Measurements from ENCODE around the gene RAP1GDS1. TPM values are rescaled to one million over a fixed set of nuclear protein-coding genes. Genes with fewer than 3 reads are reported as not detected.

The RAP1GDS1 gene
- polyA plus RNA-seq, 1 donor (not counting 4 experiments of a cell fraction or from before 2014, with no cell fraction given): 58.1 TPM

DNA sequence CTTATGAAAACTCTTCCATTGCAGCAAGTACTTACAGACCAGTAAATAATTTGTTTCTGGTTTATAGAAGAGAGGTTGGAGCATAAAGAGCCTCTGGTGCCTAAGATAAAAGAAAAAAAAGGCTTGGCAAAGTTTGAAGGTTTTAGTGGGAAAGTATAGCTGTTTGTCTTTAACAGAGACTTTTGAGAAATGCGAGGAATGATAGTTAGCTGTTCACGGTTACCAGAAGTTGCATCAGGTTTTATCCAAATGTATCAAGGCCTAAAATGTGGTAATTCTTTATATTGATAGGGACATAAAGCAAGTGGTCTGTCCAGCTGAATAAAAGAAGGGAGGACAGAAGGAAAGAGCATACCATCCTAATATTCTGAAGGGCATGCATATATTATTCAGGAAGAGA lies 29.3 kb downstream of the RAP1GDS1 start:
- H3K9me3 ChIP-seq (ENCODE audit: control insufficient read depth, low read depth, low read length): no peaks in the 10 kb centered on the region
- no peak overlapping the region for H3K9ac ChIP-seq (ENCODE audit: control insufficient read depth, extremely low read depth, insufficient read depth, low read length)
- DNase-seq (ENCODE audit: low read depth, low spot score) (no peak), FAIRE-seq (no peak)
- no peak for TF ChIP-seq CTCF (optimal IDR thresholded peaks at IDR 0.05 in 1 of 3, IDR thresholded peaks at IDR 0.05 in 1 of 3, conservative IDR thresholded peaks at IDR 0.05 in 1 of 3; ENCODE audit: extremely low read depth in 1 of 3, insufficient read depth in 2 of 3, low read length in 3 of 3)
- no peak for TF ChIP-seq EZH2 (IDR thresholded peaks at IDR 0.05; ENCODE audit: low read length)
- dilution Hi-C loops (cut with MboI; ENCODE audit: extremely low pct_ligation_motif_present, low sequenced_read_pairs): no loop called here
- H3K79me2 ChIP-seq (ENCODE audit: control insufficient read depth, insufficient read depth, low read length): peaks cover 56% of the 10 kb centered on the region
- H2AFZ ChIP-seq (ENCODE audit: control insufficient read depth, low read length): no peak overlapping the region
- H3K9me1 ChIP-seq (ENCODE audit: control insufficient read depth, extremely low read depth, insufficient read depth, low read length): no peaks in the 10 kb centered on the region
- no peaks in the 10 kb centered on the region for H3K4me1 ChIP-seq (ENCODE audit: control insufficient read depth, extremely low read depth, insufficient read depth, low read length)
- H3K27ac ChIP-seq (ENCODE audit: control insufficient read depth, insufficient read depth, low read length): no peak overlapping the region
- no peak overlapping the region for H3K4me3 ChIP-seq (ENCODE audit: control insufficient read depth in 2 of 3, extremely low read depth in 1 of 3, insufficient read depth in 2 of 3, low read depth in 1 of 3, low read length in 3 of 3)
- H3K36me3 ChIP-seq (ENCODE audit: control insufficient read depth in 2 of 2, extremely low read depth in 1 of 2, insufficient read depth in 2 of 2, low read length in 2 of 2): no peaks in the 10 kb centered on the region
- no peak overlapping the region for H3K4me2 ChIP-seq (ENCODE audit: control insufficient read depth, extremely low read depth, insufficient read depth, low read depth, low read length)
- H3K27me3 ChIP-seq (ENCODE audit: control insufficient read depth, extremely low read depth, insufficient read depth, low read length): no peaks in the 10 kb centered on the region
- no peaks in the 10 kb centered on the region for H4K20me1 ChIP-seq (ENCODE audit: control insufficient read depth, extremely low read depth, insufficient read depth, low read length)

DNA sequence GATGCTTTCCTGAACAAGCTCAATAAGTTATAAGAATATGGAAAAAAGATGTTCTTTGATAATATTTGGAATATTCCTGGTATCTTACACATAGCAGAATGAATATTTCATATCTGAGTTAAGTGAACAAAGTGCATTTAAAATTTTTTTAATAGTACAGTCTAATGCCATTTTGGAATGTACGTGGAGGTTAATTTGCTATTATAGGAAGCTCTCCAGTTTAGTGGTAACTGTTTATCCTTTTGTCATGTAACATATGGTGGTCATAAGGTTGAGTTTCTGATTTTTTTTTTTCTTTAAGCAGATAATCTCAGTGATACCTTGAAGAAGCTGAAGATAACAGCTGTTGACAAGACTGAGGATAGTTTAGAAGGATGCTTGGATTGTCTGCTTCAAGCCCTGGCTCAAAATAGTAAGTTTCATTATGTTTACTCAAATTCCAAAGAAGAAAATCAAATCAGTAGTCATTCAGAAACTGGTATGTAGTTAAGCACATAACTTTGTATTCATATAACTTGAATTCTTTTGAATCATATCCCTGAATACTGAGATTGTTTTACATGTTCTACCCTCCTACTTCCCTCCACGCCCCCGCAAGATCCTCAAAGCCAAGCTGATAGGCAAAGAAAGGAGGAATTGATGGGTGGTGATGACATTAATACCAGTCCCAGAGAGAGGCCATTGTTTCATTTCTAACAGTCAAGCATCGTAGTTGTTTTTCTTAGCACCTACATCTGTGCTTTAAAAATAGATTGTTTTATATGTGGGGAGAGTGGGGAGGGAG lies 32.1 kb downstream of the RAP1GDS1 start:
- no peak for TF ChIP-seq EZH2 (IDR thresholded peaks at IDR 0.05; ENCODE audit: low read length)
- H3K4me2 ChIP-seq (ENCODE audit: control insufficient read depth, extremely low read depth, insufficient read depth, low read depth, low read length): no peak overlapping the region
- H3K27ac ChIP-seq (ENCODE audit: control insufficient read depth, insufficient read depth, low read length): no peak overlapping the region
- H3K36me3 ChIP-seq (ENCODE audit: control insufficient read depth in 2 of 2, extremely low read depth in 1 of 2, insufficient read depth in 2 of 2, low read length in 2 of 2): peaks cover 0 to 3% of the 10 kb centered on the region in 2 experiments
- dilution Hi-C loops (cut with MboI; ENCODE audit: extremely low pct_ligation_motif_present, low sequenced_read_pairs): no loop called here
- no peak overlapping the region for H3K4me3 ChIP-seq (ENCODE audit: control insufficient read depth in 2 of 3, extremely low read depth in 1 of 3, insufficient read depth in 2 of 3, low read depth in 1 of 3, low read length in 3 of 3)
- no peaks in the 10 kb centered on the region for H4K20me1 ChIP-seq (ENCODE audit: control insufficient read depth, extremely low read depth, insufficient read depth, low read length)
- no peaks in the 10 kb centered on the region for H3K9me3 ChIP-seq (ENCODE audit: control insufficient read depth, low read depth, low read length)
- no peaks in the 10 kb centered on the region for H3K9me1 ChIP-seq (ENCODE audit: control insufficient read depth, extremely low read depth, insufficient read depth, low read length)
- DNase-seq (ENCODE audit: low read depth, low spot score): no peak
- no peak overlapping the region for H3K9ac ChIP-seq (ENCODE audit: control insufficient read depth, extremely low read depth, insufficient read depth, low read length)
- H3K27me3 ChIP-seq (ENCODE audit: control insufficient read depth, extremely low read depth, insufficient read depth, low read length): no peaks in the 10 kb centered on the region
- H3K79me2 ChIP-seq (ENCODE audit: control insufficient read depth, insufficient read depth, low read length): peaks cover 45% of the 10 kb centered on the region
- H2AFZ ChIP-seq (ENCODE audit: control insufficient read depth, low read length): no peak overlapping the region
- no peaks in the 10 kb centered on the region for H3K4me1 ChIP-seq (ENCODE audit: control insufficient read depth, extremely low read depth, insufficient read depth, low read length)
- no peak for FAIRE-seq
